Activated CD8-positive, alpha-beta memory T cell treated with anti-CD3 and anti-CD28 coated beads for 4 hours (primary cell): Measurements from ENCODE around the gene ENPEP.
"Not testable (repeated sequence)": the region's sequence is repeated elsewhere in the genome, so short reads cannot be mapped to it uniquely, and the experiment has no call there.

Experiments
- DNase-seq, 2 donors: peaks; one replicate each; pipeline ENCODE4 v3.0.0-alpha.2; 2020; ENCODE audit warnings: low read depth in 2 of 2

ENPEP gene

GRCh38 chr4:110485452-110485851 lies 9.5 kb downstream of the ENPEP start:
- DNase-seq: no peak

- DNase-seq: no peak
These were observed 10.3 kb downstream of the ENPEP start for GRCh38 chr4:110486256-110486655.

GRCh38 chr4:110486850-110487249 lies 10.9 kb downstream of the ENPEP start:
- not testable (repeated sequence) for DNase-seq

- DNase-seq: no peak
These were observed 11.9 kb downstream of the ENPEP start for GRCh38 chr4:110487873-110488272.

- no peak for DNase-seq
These were observed 14.1 kb downstream of the ENPEP start for GRCh38 chr4:110489901-110490508.

GRCh38 chr4:110492522-110492921 lies 16.6 kb downstream of the ENPEP start:
- no peak for DNase-seq

- no peak for DNase-seq
These were observed 17.6 kb downstream of the ENPEP start for GRCh38 chr4:110493520-110493919.

- no peak for DNase-seq
These were observed 22.5 kb downstream of the ENPEP start for GRCh38 chr4:110498420-110498819.

- DNase-seq: no peak
These were observed 23.2 kb downstream of the ENPEP start for GRCh38 chr4:110499126-110499525.

GRCh38 chr4:110501826-110502225 lies 25.9 kb downstream of the ENPEP start:
- DNase-seq: no peak

- no peak for DNase-seq
These were observed 27.5 kb downstream of the ENPEP start for GRCh38 chr4:110503270-110504083.

GRCh38 chr4:110504084-110504435 lies 28.1 kb downstream of the ENPEP start:
- no peak for DNase-seq

- DNase-seq: no peak
These were observed 29.5 kb downstream of the ENPEP start for GRCh38 chr4:110505440-110505839.

GRCh38 chr4:110508827-110509710 lies 33.1 kb downstream of the ENPEP start:
- no peak for DNase-seq

GRCh38 chr4:110510277-110510676 lies 34.3 kb downstream of the ENPEP start:
- DNase-seq: no peak

GRCh38 chr4:110510955-110511544 lies 35.1 kb downstream of the ENPEP start:
- no peak for DNase-seq

GRCh38 chr4:110512901-110513300 lies 36.9 kb downstream of the ENPEP start:
- DNase-seq: no peak

GRCh38 chr4:110514889-110515479 lies 39.0 kb downstream of the ENPEP start:
- DNase-seq: no peak

GRCh38 chr4:110515676-110516075 lies 39.7 kb downstream of the ENPEP start:
- no peak for DNase-seq

- peak; percentile 39 to 43 for DNase-seq
These were observed 40.4 kb downstream of the ENPEP start for GRCh38 chr4:110516106-110516922.
